K562 (cell line): ENCODE results near the gene ADAM22. TPM values are rescaled to one million over a fixed set of nuclear protein-coding genes. Genes with fewer than 3 reads are reported as not detected.

Experiments used
- ATAC-seq: fragments of 200-7000 bp; cut with Tn5 transposase; 3 replicates; pipeline ENCODE4 v1.9.1; 2020; ENCODE audit warnings: moderate library complexity
- BruUV-seq: library from RNA; stranded (reverse); fragments of 400-500 nt; replicated peaks from 2 replicates; lab custom pipeline; 2021; lab: Mats Ljungman, UMichigan
- CTCF ChIA-PET: fragments of 300-600 bp; formaldehyde crosslinking; extraction: SDS; loops from one replicate; lab custom pipeline; 2021; ENCODE audit warnings: low intra/inter-chr PET ratio; lab: Yijun Ruan, JAX
- POLR2A ChIA-PET: fragments of 300-600, 350-650 bp; sonication (Branson Sonifier 250); formaldehyde crosslinking; extraction: SDS; loops from one replicate; lab custom pipeline; 2021; ENCODE audit warnings: antibody characterized with exemption, inconsistent platforms; lab: Yijun Ruan, JAX
- DNase-seq, 4 experiments: peaks; one replicate each; pipeline versions ENCODE4 v3.0.0 to v3.0.0-alpha.2; 2011 to 2018; ENCODE audit warnings: low spot score in 3 of 4, mixed read lengths in 3 of 4; ENCODE audit errors: extremely low read depth in 1 of 4
- FAIRE-seq: peaks from 2 replicates; lab custom pipeline; 2011; peaks lifted over from hg19 to GRCh38; lab: Jason Lieb, UNC
- H2AFZ ChIP-seq: 2 replicates; pipeline ENCODE4 v1.6.0; 2011; ENCODE audit warnings: low read depth, low read length, control low read depth, inconsistent platforms
- H3K27ac ChIP-seq: fragments of 200-600 bp; 3 replicates; pipeline ENCODE4 v1.8.0; 2011; ENCODE audit warnings: low read depth, mild to moderate bottlenecking, control low read depth, inconsistent platforms, low read length, moderate library complexity, mixed read lengths; ENCODE audit errors: extremely low read depth
- H3K27me3 ChIP-seq, 2 experiments: fragments of 300-600 bp in 1 of 2; 2 replicates in 1 of 2; 3 replicates in 1 of 2; pipeline versions ENCODE4 v1.6.0 to v1.8.0; 2011; ENCODE audit warnings: inconsistent platforms in 2 of 2, low read length in 2 of 2, mild to moderate bottlenecking in 1 of 2, mixed read lengths in 1 of 2, moderate library complexity in 1 of 2; ENCODE audit not compliant: control insufficient read depth in 2 of 2, insufficient read depth in 2 of 2
- H3K36me3 ChIP-seq: fragments of 300-600 bp; 3 replicates; pipeline ENCODE4 v1.8.0; 2011; ENCODE audit warnings: mild to moderate bottlenecking, low read length, inconsistent platforms; ENCODE audit not compliant: control insufficient read depth, insufficient read depth
- H3K4me1 ChIP-seq, 2 experiments: fragments of 200-600 bp in 1 of 2; replicated peaks in 1 of 2; 2 replicates in 1 of 2; 3 replicates in 1 of 2; pipeline versions ENCODE4 v1.5.1 to v1.8.0; 2011; ENCODE audit warnings: inconsistent platforms in 2 of 2, low read length in 2 of 2, mild to moderate bottlenecking in 1 of 2, mixed read lengths in 1 of 2, moderate library complexity in 1 of 2; ENCODE audit not compliant: control insufficient read depth in 2 of 2, insufficient read depth in 2 of 2
- H3K4me2 ChIP-seq: 2 replicates; pipeline ENCODE4 v1.6.1; 2011; ENCODE audit warnings: low read length, control low read depth, inconsistent platforms, mixed read lengths; ENCODE audit not compliant: insufficient read depth
- H3K4me3 ChIP-seq: fragments of 200-600 bp; sonication (generic), shearing (Covaris generic); 2 replicates; pipeline ENCODE4 v1.5.1; 2016; ENCODE audit warnings: control low read depth, inconsistent platforms
- H3K79me2 ChIP-seq: fragments of 200-600 bp; 3 replicates; pipeline ENCODE4 v1.8.0; 2011; ENCODE audit warnings: low read length, inconsistent platforms; ENCODE audit not compliant: control insufficient read depth, insufficient read depth
- H3K9ac ChIP-seq, 2 experiments: 2 replicates each; pipeline versions ENCODE4 v1.6.0 to v1.6.1; 2011; ENCODE audit warnings: low read depth in 2 of 2, low read length in 2 of 2, control low read depth in 1 of 2, inconsistent platforms in 1 of 2, mild to moderate bottlenecking in 1 of 2, mixed read lengths in 1 of 2; ENCODE audit not compliant: insufficient read depth in 1 of 2
- H3K9me1 ChIP-seq: one replicate; pipeline ENCODE4 v1.6.0; 2011; ENCODE audit warnings: inconsistent platforms, mild to moderate bottlenecking, low read length, moderate library complexity; ENCODE audit not compliant: control insufficient read depth, insufficient read depth
- H3K9me3 ChIP-seq: replicated peaks from 2 replicates; pipeline ENCODE4 v1.5.1; 2011; ENCODE audit warnings: low read depth, low read length, inconsistent platforms; ENCODE audit not compliant: control insufficient read depth, insufficient read depth
- H4K20me1 ChIP-seq: replicated peaks from 2 replicates; pipeline ENCODE4 v1.6.1; 2011; ENCODE audit warnings: low read length, inconsistent platforms, mixed read lengths; ENCODE audit not compliant: control insufficient read depth, insufficient read depth
- C11orf30 ChIP-seq: fragments of 450-650 bp; IDR thresholded peaks from 2 replicates; pipeline ENCODE4 v1.6.1; 2016; ENCODE audit warnings: low read depth, mild to moderate bottlenecking
- FOXK1 ChIP-seq: sonication (generic); formaldehyde crosslinking; IDR thresholded peaks from 2 replicates; pipeline ENCODE4 v1.8.0; 2022; ENCODE audit warnings: missing genetic modification reagents, mild to moderate bottlenecking, borderline replicate concordance
- HNRNPUL1 ChIP-seq: fragments of 200-400 bp; formaldehyde crosslinking; IDR thresholded peaks from 2 replicates; pipeline ENCODE4 v1.6.1; 2017; ENCODE audit warnings: low read length
- MCM3 ChIP-seq: fragments of 450-650 bp; IDR thresholded peaks from 2 replicates; pipeline ENCODE4 v1.6.1; 2016
- NONO ChIP-seq, 2 experiments: fragments of 200-400 bp in 1 of 2; fragments of 450-650 bp in 1 of 2; formaldehyde crosslinking in 1 of 2; IDR thresholded peaks; 2 replicates each; pipeline ENCODE4 v1.6.1; 2017; ENCODE audit warnings: low read depth in 2 of 2, mild to moderate bottlenecking in 2 of 2, moderate library complexity in 2 of 2, low read length in 1 of 2
- NR1H2 ChIP-seq: sonication (generic); formaldehyde crosslinking; IDR thresholded peaks from 2 replicates; pipeline ENCODE4 v1.4.0; 2020; ENCODE audit warnings: mild to moderate bottlenecking, missing genetic modification reagents
- PML ChIP-seq: IDR thresholded peaks from 2 replicates; pipeline ENCODE4 v1.6.1; 2012; ENCODE audit warnings: low read length, inconsistent platforms
- RBM34 ChIP-seq: fragments of 200-400 bp; formaldehyde crosslinking; IDR thresholded peaks from 2 replicates; pipeline ENCODE4 v1.6.1; 2018; ENCODE audit warnings: low read length, borderline replicate concordance; ENCODE audit not compliant: insufficient read depth
- RFX1 ChIP-seq: fragments of 450-650 bp; IDR thresholded peaks from 2 replicates; pipeline ENCODE4 v1.6.1; 2016; ENCODE audit warnings: mild to moderate bottlenecking, moderate library complexity
- SMARCC2 ChIP-seq: fragments of 450-650 bp; IDR thresholded peaks from 2 replicates; pipeline ENCODE4 v1.6.1; 2017; ENCODE audit warnings: antibody characterized with exemption, moderate library complexity, mild to moderate bottlenecking, low read depth
- SRSF7 ChIP-seq: fragments of 200-400 bp; formaldehyde crosslinking; optimal IDR thresholded peaks from 2 replicates; pipeline ENCODE3; 2017; ENCODE audit warnings: mild to moderate bottlenecking, low read depth, low read length
- ZNF354B ChIP-seq: fragments of 250-450 bp; sonication (Bioruptor Pico); IDR thresholded peaks from 2 replicates; pipeline ENCODE4 v1.4.0; 2020
- in situ Hi-C: fragments of 300-500 bp; cut with MboI; formaldehyde crosslinking; loops from 4 replicates; pipeline ENCODE4 v1.15.0; 2018; ENCODE audit warnings: inconsistent platforms, mixed read lengths
- intact Hi-C: fragments of 100-400 bp; cut with micrococcal nuclease; formaldehyde crosslinking; loops from 2 replicates; pipeline ENCODE4 v1.14.2; 2022
- polyA plus RNA-seq, 8 experiments: library from polyadenylated mRNA; depleted of rRNA in 4 of 8; stranded (reverse) in 5 of 8; unstranded in 3 of 8; fragments of >200 nt; fragmentation: Nextera tagmentation in 2 of 8; fragmentation: Illumina TruSeq in 1 of 8; extraction: Ambion mirVana in 2 of 8; extraction: Trizol in 1 of 8; gene quantifications; 2 replicates each; pipeline versions ENCODE4 v1.2.1 to v1.2.3, GENCODE V29; 2011 to 2014; ENCODE audit warnings: inconsistent platforms in 1 of 8, missing spikeins in 1 of 8
- total RNA-seq, 7 experiments: library from RNA; depleted of rRNA in 6 of 7; stranded (reverse); fragments of >200 nt in 6 of 7; fragmentation: Illumina TruSeq in 2 of 7; extraction: Trizol in 2 of 7; gene quantifications; 2 replicates each; pipeline versions ENCODE4 v1.2.1 to v1.2.3, GENCODE V29; 2011 to 2021; ENCODE audit warnings: low replicate concordance in 1 of 7
- TF ChIP-seq, protein P1 (sequence below): IDR thresholded peaks from 3 replicates; pipeline ENCODE4 v1.6.1; 2011; ENCODE audit warnings: borderline replicate concordance, mild to moderate bottlenecking, moderate library complexity; ENCODE audit not compliant: insufficient read length; ENCODE audit errors: extremely low read depth
- TF ChIP-seq, protein P2 (sequence below): fragments of 250-450 bp; sonication (Bioruptor Pico); IDR thresholded peaks from 2 replicates; pipeline ENCODE4 v1.9.0; 2021; ENCODE audit warnings: mild to moderate bottlenecking, inconsistent platforms
- TF ChIP-seq, protein P3 (sequence below): fragments of 250-450 bp; sonication (Bioruptor Pico); IDR thresholded peaks from 2 replicates; pipeline ENCODE4 v1.4.0; 2020; ENCODE audit warnings: mild to moderate bottlenecking, moderate library complexity

ADAM22 gene
- total and polyA plus RNA-seq, 9 of the 15 experiments (the other 6 are each of a cell fraction or from before 2014, with no cell fraction given), result 0.01 to 0.58 (median 0.18) TPM

- H3K4me1 ChIP-seq, result no peaks in the 10 kb centered on the region
- ATAC-seq, result no peak
- FAIRE-seq, result no peak
- no peaks in the 10 kb centered on the region for H3K9me1 ChIP-seq
- H3K9ac ChIP-seq, result no peak overlapping the region
- no peaks in the 10 kb centered on the region for H3K79me2 ChIP-seq
- no peak overlapping the region for H3K4me2 ChIP-seq
- H3K9me3 ChIP-seq, result no peaks in the 10 kb centered on the region
- ChIA-PET POLR2A (interaction anchor here (0.6 kb wide), 1 partner anchor 754 kb away, joined by 4 read pairs; no protein-coding TSS in a partner anchor), CTCF (no interaction called here)
- no peaks in the 10 kb centered on the region for H4K20me1 ChIP-seq
- H2AFZ ChIP-seq, result no peak overlapping the region
- intact Hi-C loops, result no loop called here
- no peak for DNase-seq
- H3K27me3 ChIP-seq, result no peaks in the 10 kb centered on the region
- no peaks in the 10 kb centered on the region for H3K36me3 ChIP-seq
- no peak overlapping the region for H3K4me3 ChIP-seq
- in situ Hi-C loops, result no loop called here
- H3K27ac ChIP-seq, result no peak overlapping the region
- no TSS peak for BruUV-seq
- TF ChIP-seq FOXK1 (no peak), NR1H2 (CRISPR knock-in tag) (no peak), NONO (IDR thresholded peaks at IDR 0.05; ENCODE audit: low read depth in 2 of 2, low read length in 1 of 2) (no peak), SRSF7 (no peak), SMARCC2 (no peak), RFX1 (no peak), C11orf30 (no peak), ZNF354B (no peak), HNRNPUL1 (no peak), MCM3 (no peak), RBM34 (no peak), PML (no peak)
- TF ChIP-seq, protein P1, sequence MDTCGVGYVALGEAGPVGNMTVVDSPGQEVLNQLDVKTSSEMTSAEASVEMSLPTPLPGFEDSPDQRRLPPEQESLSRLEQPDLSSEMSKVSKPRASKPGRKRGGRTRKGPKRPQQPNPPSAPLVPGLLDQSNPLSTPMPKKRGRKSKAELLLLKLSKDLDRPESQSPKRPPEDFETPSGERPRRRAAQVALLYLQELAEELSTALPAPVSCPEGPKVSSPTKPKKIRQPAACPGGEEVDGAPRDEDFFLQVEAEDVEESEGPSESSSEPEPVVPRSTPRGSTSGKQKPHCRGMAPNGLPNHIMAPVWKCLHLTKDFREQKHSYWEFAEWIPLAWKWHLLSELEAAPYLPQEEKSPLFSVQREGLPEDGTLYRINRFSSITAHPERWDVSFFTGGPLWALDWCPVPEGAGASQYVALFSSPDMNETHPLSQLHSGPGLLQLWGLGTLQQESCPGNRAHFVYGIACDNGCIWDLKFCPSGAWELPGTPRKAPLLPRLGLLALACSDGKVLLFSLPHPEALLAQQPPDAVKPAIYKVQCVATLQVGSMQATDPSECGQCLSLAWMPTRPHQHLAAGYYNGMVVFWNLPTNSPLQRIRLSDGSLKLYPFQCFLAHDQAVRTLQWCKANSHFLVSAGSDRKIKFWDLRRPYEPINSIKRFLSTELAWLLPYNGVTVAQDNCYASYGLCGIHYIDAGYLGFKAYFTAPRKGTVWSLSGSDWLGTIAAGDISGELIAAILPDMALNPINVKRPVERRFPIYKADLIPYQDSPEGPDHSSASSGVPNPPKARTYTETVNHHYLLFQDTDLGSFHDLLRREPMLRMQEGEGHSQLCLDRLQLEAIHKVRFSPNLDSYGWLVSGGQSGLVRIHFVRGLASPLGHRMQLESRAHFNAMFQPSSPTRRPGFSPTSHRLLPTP, result no peak
- TF ChIP-seq, protein P2, sequence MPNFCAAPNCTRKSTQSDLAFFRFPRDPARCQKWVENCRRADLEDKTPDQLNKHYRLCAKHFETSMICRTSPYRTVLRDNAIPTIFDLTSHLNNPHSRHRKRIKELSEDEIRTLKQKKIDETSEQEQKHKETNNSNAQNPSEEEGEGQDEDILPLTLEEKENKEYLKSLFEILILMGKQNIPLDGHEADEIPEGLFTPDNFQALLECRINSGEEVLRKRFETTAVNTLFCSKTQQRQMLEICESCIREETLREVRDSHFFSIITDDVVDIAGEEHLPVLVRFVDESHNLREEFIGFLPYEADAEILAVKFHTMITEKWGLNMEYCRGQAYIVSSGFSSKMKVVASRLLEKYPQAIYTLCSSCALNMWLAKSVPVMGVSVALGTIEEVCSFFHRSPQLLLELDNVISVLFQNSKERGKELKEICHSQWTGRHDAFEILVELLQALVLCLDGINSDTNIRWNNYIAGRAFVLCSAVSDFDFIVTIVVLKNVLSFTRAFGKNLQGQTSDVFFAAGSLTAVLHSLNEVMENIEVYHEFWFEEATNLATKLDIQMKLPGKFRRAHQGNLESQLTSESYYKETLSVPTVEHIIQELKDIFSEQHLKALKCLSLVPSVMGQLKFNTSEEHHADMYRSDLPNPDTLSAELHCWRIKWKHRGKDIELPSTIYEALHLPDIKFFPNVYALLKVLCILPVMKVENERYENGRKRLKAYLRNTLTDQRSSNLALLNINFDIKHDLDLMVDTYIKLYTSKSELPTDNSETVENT (CRISPR knock-in tag), result no peak
- TF ChIP-seq, protein P3, sequence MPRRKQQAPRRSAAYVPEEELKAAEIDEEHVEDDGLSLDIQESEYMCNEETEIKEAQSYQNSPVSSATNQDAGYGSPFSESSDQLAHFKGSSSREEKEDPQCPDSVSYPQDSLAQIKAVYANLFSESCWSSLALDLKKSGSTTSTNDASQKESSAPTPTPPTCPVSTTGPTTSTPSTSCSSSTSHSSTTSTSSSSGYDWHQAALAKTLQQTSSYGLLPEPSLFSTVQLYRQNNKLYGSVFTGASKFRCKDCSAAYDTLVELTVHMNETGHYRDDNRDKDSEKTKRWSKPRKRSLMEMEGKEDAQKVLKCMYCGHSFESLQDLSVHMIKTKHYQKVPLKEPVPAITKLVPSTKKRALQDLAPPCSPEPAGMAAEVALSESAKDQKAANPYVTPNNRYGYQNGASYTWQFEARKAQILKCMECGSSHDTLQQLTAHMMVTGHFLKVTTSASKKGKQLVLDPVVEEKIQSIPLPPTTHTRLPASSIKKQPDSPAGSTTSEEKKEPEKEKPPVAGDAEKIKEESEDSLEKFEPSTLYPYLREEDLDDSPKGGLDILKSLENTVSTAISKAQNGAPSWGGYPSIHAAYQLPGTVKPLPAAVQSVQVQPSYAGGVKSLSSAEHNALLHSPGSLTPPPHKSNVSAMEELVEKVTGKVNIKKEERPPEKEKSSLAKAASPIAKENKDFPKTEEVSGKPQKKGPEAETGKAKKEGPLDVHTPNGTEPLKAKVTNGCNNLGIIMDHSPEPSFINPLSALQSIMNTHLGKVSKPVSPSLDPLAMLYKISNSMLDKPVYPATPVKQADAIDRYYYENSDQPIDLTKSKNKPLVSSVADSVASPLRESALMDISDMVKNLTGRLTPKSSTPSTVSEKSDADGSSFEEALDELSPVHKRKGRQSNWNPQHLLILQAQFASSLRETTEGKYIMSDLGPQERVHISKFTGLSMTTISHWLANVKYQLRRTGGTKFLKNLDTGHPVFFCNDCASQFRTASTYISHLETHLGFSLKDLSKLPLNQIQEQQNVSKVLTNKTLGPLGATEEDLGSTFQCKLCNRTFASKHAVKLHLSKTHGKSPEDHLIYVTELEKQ (CRISPR knock-in tag), result no peak
Measured at GRCh38 chr7:88042157-88042556, 108.1 kb downstream of the ADAM22 start.
